GM10248 (cell line): ENCODE measurements around the gene RNF130.

Experiments used
- CTCF ChIA-PET: fragments of 300-600 bp; sonication (Branson Sonifier 250); formaldehyde crosslinking; extraction: SDS; loops from one replicate; lab custom pipeline; 2021; ENCODE audit warnings: antibody characterized with exemption; lab: Yijun Ruan, JAX
- POLR2A ChIA-PET: fragments of 350-650 bp; sonication (Branson Sonifier 250); formaldehyde crosslinking; extraction: SDS; loops from one replicate; lab custom pipeline; 2020; ENCODE audit warnings: antibody characterized with exemption; lab: Yijun Ruan, JAX
- DNase-seq: peaks from one replicate; pipeline ENCODE4 v3.0.0; 2012; ENCODE audit errors: extremely low spot score
- TF ChIP-seq, protein P1 (sequence below): IDR thresholded peaks from 2 replicates; pipeline ENCODE4 v1.5.1; 2012; ENCODE audit warnings: mild to moderate bottlenecking, low read depth; ENCODE audit errors: extremely low read depth, missing control alignments, control extremely low read depth

Gene RNF130

DNA sequence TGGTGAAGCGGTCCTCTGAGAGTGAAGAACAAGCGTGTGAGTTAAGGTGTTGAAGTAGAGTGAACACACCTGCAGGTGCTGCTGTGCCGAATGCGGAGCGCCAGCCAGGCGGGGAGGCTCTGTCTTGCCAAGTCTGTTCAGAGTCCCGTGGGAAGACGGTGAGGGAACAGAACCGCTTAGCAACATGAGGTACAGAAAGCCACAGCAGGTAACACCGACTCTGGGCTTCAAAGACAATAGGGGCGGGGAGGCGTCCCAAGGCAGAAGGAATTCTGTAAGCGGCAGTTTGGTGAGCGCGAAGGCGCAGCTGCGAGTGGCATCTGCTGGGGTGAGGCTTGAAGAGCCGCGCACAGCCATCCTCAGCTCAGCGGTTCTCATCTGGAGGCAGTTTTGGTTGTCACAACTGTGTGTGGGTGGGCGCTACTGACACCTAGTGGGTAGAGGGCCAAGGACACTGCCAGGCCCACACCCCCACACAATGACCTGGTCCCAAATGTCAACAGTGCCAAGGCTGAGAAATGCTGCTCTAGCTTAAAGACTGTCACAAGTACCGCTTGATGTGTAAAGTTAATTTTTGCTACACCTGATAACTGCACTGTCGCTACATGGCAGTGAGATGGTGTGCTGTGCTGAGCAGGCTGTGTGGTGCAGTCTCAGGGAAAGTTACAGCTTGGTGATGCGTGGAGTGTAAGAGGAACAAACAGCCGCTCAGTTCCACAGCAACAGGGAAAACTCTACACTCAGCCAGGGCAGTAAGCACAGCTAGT is 96.4 kb downstream of the RNF130 start:
- CTCF ChIA-PET = interaction anchor here (0.6 to 1.9 kb wide), 11 partner anchors 11 to 218 kb away, joined by 3 to 7 read pairs (median 3); no protein-coding TSS in a partner anchor
- POLR2A ChIA-PET = no interaction called here

DNA sequence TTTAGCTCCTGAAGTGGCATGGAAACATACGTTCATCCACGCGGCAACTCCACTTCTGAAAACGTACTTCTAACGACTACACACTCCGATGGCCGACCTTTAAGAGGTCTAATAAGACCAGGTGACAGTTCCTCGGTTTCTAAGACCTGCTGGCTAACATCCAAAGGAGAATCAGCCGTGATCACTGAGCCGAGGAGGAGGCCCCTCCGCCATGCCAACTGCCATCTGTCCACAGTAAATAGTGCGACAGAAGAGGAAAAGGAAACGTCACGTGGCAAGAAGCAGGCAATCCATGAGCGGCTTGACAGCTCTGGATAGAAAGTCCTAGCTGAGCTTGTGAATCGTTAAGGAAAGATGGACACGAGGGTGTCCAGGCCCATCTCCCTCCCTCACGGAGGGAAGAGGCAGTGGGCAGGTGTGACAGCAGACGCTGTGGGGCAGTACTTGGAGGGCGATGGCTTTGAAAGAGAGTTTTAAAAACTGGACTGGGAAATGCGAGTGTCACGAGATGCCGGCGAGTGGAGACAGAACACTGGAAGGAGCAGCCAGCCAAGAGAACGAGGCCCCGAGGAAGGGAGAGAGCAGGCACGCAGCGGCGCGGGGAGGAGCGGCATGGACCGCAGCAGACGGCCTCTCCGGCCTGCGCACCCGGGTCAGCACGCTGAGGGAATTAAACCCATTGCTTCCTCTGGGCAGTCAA is 97.2 kb downstream of the RNF130 start:
- ChIA-PET CTCF (interaction anchor here (0.6 to 1.9 kb wide), 12 partner anchors 11 to 217 kb away, joined by 3 to 7 read pairs (median 3); no protein-coding TSS in a partner anchor), POLR2A (no interaction called here)
- TF ChIP-seq, protein P1, sequence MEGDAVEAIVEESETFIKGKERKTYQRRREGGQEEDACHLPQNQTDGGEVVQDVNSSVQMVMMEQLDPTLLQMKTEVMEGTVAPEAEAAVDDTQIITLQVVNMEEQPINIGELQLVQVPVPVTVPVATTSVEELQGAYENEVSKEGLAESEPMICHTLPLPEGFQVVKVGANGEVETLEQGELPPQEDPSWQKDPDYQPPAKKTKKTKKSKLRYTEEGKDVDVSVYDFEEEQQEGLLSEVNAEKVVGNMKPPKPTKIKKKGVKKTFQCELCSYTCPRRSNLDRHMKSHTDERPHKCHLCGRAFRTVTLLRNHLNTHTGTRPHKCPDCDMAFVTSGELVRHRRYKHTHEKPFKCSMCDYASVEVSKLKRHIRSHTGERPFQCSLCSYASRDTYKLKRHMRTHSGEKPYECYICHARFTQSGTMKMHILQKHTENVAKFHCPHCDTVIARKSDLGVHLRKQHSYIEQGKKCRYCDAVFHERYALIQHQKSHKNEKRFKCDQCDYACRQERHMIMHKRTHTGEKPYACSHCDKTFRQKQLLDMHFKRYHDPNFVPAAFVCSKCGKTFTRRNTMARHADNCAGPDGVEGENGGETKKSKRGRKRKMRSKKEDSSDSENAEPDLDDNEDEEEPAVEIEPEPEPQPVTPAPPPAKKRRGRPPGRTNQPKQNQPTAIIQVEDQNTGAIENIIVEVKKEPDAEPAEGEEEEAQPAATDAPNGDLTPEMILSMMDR = no peak
- no peak for DNase-seq

More for the DNA sequence above, 96.4 kb downstream of the RNF130 start:
- DNase-seq = peak; percentile 56
- TF ChIP-seq, protein P1 = peak; percentile 74

DNA sequence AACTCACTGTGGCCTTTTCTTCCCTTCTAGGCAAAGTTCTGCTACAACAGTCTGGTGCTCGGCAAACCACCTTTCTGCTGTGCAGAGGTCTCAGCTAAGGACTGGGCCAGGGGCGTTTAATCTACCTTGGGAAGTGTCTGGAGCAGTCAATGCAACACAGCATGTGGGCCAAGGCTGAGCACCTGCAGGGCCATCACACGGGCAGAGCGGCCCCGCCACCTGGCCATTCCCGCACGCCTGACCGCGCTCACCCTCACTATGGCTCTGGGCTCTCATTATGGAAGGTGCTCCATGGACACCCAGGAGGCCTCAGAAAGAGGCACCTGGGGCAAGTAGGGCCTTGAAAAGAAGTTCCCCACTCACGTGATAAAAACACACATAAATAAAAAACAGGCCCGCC is 98.2 kb downstream of the RNF130 start:
- POLR2A ChIA-PET = no interaction called here
- DNase-seq = no peak
- CTCF ChIA-PET = interaction anchor here (1.8 kb wide), 1 partner anchor 171 kb away, joined by 4 read pairs; no protein-coding TSS in a partner anchor
- TF ChIP-seq, protein P1 = no peak

DNA sequence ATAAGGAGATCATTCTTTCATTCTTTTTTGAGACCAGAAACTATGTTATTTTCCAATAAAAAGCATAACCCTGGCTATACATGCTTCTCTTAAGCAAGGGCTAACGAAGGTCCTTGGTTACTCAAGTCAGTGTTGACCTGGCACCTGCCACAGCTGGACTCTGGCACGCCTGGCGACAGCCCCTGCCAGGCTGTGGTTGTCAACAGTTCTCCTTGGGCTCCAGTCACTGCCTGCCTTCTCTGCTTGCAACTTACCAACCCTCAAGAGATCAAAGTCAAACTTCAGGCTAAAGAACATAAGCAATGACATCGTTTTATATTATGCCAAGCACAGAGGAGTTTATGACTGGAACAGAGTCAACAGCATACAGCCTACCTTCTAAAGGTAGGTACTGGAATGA is 102.4 kb downstream of the RNF130 start:
- POLR2A ChIA-PET = no interaction called here
- CTCF ChIA-PET = no interaction called here
- DNase-seq = no peak
- TF ChIP-seq, protein P1 = no peak

DNA sequence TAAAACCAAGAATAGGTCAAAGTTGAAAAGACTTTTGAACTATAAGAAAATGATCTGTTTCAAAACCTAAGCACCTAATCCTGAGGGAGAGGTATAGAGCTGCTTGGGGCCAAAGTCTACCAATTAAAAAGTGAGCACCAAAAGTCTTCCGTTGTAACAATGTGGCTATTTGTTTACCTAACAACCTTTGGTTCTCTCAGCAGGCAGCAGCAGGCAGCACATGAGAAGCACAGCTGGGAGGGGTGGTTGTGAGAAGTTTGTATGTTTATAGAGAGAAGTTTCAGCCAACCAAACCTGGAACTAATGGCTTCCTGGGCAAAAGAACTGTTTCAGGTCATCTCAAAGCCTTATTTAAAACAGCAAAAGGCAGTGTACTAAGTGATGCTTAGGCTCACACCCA is 104.1 kb downstream of the RNF130 start:
- ChIA-PET POLR2A (no interaction called here), CTCF (no interaction called here)
- DNase-seq = no peak
- TF ChIP-seq, protein P1 = no peak

GRCh38 chr5:179964015-179964414 is 107.5 kb downstream of the RNF130 start:
- no peak for DNase-seq
- CTCF ChIA-PET = no interaction called here
- POLR2A ChIA-PET = no interaction called here
- TF ChIP-seq, protein P1 = no peak
